ENCODE data around the gene SEZ6.

Gene SEZ6

DNA sequence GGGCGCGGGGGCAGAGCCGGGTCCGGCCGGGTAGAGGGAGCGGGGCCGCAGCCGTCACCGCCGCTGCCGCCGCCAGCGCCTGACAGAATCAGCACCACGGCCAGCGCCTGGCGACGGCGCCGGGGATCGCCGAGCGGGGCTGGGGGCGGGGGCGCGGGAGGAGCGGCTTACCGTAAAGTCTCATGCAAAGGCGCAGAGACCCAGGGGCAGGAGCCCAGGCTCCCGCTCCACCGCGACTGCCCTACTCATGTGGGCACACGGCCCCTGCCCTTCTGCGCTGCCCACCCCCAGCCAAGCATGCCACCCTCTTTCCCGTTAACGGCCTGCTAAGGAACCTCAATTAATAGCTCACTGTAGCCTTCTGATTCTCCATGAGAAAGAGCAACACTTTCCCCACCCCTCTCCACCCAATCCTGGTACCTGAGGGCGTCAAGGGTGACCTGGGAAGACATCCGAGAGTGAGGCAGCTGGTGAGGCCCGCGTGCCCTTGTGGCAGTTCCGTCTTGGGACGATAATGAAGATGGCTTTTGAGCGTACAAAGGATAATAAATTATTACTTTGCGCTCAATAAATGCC lies at the start of gene SEZ6:
Gene SEZ6, minus strand, starts transcription at position 98 of the 576 bp plus-strand sequence. CDS start 164 bp downstream, outside the sequence.
- TF ChIP-seq GLIS3 (CRISPR knock-in tag; IDR thresholded peaks at IDR 0.05) (no peak), ESRRG (CRISPR knock-in tag; IDR thresholded peaks at IDR 0.05) (no peak), CSDC2 (CRISPR knock-in tag; IDR thresholded peaks at IDR 0.05) (0 out of 2 replicates have a peak, but pooled peaks have one; percentile 20), BACH2 (CRISPR knock-in tag; IDR thresholded peaks at IDR 0.05; ENCODE audit: borderline replicate concordance) (no peak), ZFP3 (CRISPR knock-in tag; IDR thresholded peaks at IDR 0.05) (0 out of 2 replicates have a peak, but pooled peaks have one; percentile 42), ZNF70 (CRISPR knock-in tag; IDR thresholded peaks at IDR 0.05) (no peak), SNAI2 (CRISPR knock-in tag; IDR thresholded peaks at IDR 0.05) (no peak), ISL1 (CRISPR knock-in tag; IDR thresholded peaks at IDR 0.05) (no peak)
- TF ChIP-seq, protein P1, sequence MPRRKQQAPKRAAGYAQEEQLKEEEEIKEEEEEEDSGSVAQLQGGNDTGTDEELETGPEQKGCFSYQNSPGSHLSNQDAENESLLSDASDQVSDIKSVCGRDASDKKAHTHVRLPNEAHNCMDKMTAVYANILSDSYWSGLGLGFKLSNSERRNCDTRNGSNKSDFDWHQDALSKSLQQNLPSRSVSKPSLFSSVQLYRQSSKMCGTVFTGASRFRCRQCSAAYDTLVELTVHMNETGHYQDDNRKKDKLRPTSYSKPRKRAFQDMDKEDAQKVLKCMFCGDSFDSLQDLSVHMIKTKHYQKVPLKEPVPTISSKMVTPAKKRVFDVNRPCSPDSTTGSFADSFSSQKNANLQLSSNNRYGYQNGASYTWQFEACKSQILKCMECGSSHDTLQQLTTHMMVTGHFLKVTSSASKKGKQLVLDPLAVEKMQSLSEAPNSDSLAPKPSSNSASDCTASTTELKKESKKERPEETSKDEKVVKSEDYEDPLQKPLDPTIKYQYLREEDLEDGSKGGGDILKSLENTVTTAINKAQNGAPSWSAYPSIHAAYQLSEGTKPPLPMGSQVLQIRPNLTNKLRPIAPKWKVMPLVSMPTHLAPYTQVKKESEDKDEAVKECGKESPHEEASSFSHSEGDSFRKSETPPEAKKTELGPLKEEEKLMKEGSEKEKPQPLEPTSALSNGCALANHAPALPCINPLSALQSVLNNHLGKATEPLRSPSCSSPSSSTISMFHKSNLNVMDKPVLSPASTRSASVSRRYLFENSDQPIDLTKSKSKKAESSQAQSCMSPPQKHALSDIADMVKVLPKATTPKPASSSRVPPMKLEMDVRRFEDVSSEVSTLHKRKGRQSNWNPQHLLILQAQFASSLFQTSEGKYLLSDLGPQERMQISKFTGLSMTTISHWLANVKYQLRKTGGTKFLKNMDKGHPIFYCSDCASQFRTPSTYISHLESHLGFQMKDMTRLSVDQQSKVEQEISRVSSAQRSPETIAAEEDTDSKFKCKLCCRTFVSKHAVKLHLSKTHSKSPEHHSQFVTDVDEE (CRISPR knock-in tag; IDR thresholded peaks at IDR 0.05), result no peak
- ATAC-seq, result peak; percentile 90

DNA sequence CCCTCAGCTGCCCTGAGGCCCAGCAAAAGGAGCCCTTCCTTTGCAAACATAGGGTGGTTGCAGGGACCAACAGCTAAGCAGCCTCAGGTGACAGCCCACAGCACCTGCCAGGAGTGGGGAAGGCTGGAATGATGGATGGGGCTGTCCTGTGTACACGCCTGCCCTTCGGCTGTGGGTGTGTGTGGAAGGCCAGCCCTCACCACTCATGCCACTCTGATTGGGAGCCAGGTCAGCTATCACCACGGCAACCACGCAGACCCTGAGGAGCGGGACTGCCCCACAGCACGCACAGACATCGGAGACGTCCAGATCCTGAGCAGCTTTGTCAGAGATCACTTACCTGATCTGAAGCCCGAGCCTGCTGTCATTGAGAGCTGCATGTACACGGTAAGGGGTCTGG lies 49.0 kb upstream of the SEZ6 start:
- TF ChIP-seq ESRRG (CRISPR knock-in tag; IDR thresholded peaks at IDR 0.05) (no peak), ZNF565 (CRISPR knock-in tag; conservative IDR thresholded peaks at IDR 0.05; ENCODE audit: low read depth) (no peak), CREB5 (CRISPR knock-in tag; IDR thresholded peaks at IDR 0.05; ENCODE audit: low read depth) (no peak), ZFP30 (CRISPR knock-in tag; IDR thresholded peaks at IDR 0.05) (no peak), ZC3H10 (CRISPR knock-in tag; IDR thresholded peaks at IDR 0.05) (no peak), TCF4 (CRISPR knock-in tag; IDR thresholded peaks at IDR 0.05; ENCODE audit: borderline replicate concordance) (no peak), RARB (CRISPR knock-in tag; IDR thresholded peaks at IDR 0.05) (no peak), ZFP3 (CRISPR knock-in tag; IDR thresholded peaks at IDR 0.05) (no peak), OSR1 (CRISPR knock-in tag; IDR thresholded peaks at IDR 0.05) (no peak), PPARA (CRISPR knock-in tag; IDR thresholded peaks at IDR 0.05; ENCODE audit: borderline replicate concordance) (no peak), GLIS3 (CRISPR knock-in tag; IDR thresholded peaks at IDR 0.05) (no peak)
- ATAC-seq, result no peak; the same call in 2 of the 3 replicates

GRCh38 chr17:29051731-29052130 lies 45.9 kb upstream of the SEZ6 start:
- ATAC-seq, result no peak
- no peak for TF ChIP-seq ISL1 (CRISPR knock-in tag; IDR thresholded peaks at IDR 0.05)
- TF ChIP-seq CSDC2 (CRISPR knock-in tag; IDR thresholded peaks at IDR 0.05), result no peak
- no peak for TF ChIP-seq BACH2 (CRISPR knock-in tag; IDR thresholded peaks at IDR 0.05; ENCODE audit: borderline replicate concordance)
- TF ChIP-seq RARB (CRISPR knock-in tag; IDR thresholded peaks at IDR 0.05), result no peak
- TF ChIP-seq PPARA (CRISPR knock-in tag; IDR thresholded peaks at IDR 0.05; ENCODE audit: borderline replicate concordance), result no peak
- no peak for TF ChIP-seq ZC3H10 (CRISPR knock-in tag; IDR thresholded peaks at IDR 0.05)
- no peak for TF ChIP-seq ZNF565 (CRISPR knock-in tag; conservative IDR thresholded peaks at IDR 0.05; ENCODE audit: low read depth)
- no peak for TF ChIP-seq PATZ1 (CRISPR knock-in tag; IDR thresholded peaks at IDR 0.05; ENCODE audit: borderline replicate concordance)
- TF ChIP-seq ESRRG (CRISPR knock-in tag; IDR thresholded peaks at IDR 0.05), result no peak
- TF ChIP-seq GLIS3 (CRISPR knock-in tag; IDR thresholded peaks at IDR 0.05), result no peak
- no peak for TF ChIP-seq ZFP3 (CRISPR knock-in tag; IDR thresholded peaks at IDR 0.05)
- no peak for TF ChIP-seq TCF4 (CRISPR knock-in tag; IDR thresholded peaks at IDR 0.05; ENCODE audit: borderline replicate concordance)

GRCh38 chr17:29051194-29051593 lies 45.4 kb upstream of the SEZ6 start:
- TF ChIP-seq RARB (CRISPR knock-in tag; IDR thresholded peaks at IDR 0.05) (no peak), ZNF565 (CRISPR knock-in tag; conservative IDR thresholded peaks at IDR 0.05; ENCODE audit: low read depth) (no peak), BACH2 (CRISPR knock-in tag; IDR thresholded peaks at IDR 0.05; ENCODE audit: borderline replicate concordance) (no peak), ZNF8 (CRISPR knock-in tag; IDR thresholded peaks at IDR 0.05) (no peak), ZFP3 (CRISPR knock-in tag; IDR thresholded peaks at IDR 0.05) (no peak), GLIS3 (CRISPR knock-in tag; IDR thresholded peaks at IDR 0.05) (no peak), CREB5 (CRISPR knock-in tag; IDR thresholded peaks at IDR 0.05; ENCODE audit: low read depth) (no peak), ZNF70 (CRISPR knock-in tag; IDR thresholded peaks at IDR 0.05) (no peak), TOX (CRISPR knock-in tag; IDR thresholded peaks at IDR 0.05; ENCODE audit: borderline replicate concordance) (no peak), TCF4 (CRISPR knock-in tag; IDR thresholded peaks at IDR 0.05; ENCODE audit: borderline replicate concordance) (no peak), ZFP30 (CRISPR knock-in tag; IDR thresholded peaks at IDR 0.05) (no peak), ESRRG (CRISPR knock-in tag; IDR thresholded peaks at IDR 0.05) (no peak), ZC3H10 (CRISPR knock-in tag; IDR thresholded peaks at IDR 0.05) (no peak), CSDC2 (CRISPR knock-in tag; IDR thresholded peaks at IDR 0.05) (no peak), ARNTL (CRISPR knock-in tag; IDR thresholded peaks at IDR 0.05; ENCODE audit: borderline replicate concordance, low read depth) (no peak), PPARA (CRISPR knock-in tag; IDR thresholded peaks at IDR 0.05; ENCODE audit: borderline replicate concordance) (no peak)
- TF ChIP-seq, protein P1 (CRISPR knock-in tag; IDR thresholded peaks at IDR 0.05), result no peak
- ATAC-seq, result no peak

Measured in SK-N-SH treated with all-trans-retinoic acid at 6 μM for 48 hours (cell line).